GM19099 (cell line): ENCODE measurements around the gene DCT.

Experiments used
- POLR2A ChIP-seq: IDR thresholded peaks from 3 replicates; pipeline ENCODE4 v1.6.1; 2011; ENCODE audit warnings: low read depth; ENCODE audit not compliant: insufficient read length; ENCODE audit errors: extremely low read depth

DCT gene

GRCh38 chr13:94479616-94480015 is at the start of gene DCT:
TSS of gene DCT (minus strand) at chr13:94479682. CDS start at chr13:94479255, 427 bp downstream.
- TF ChIP-seq POLR2A = no peak

DNA sequence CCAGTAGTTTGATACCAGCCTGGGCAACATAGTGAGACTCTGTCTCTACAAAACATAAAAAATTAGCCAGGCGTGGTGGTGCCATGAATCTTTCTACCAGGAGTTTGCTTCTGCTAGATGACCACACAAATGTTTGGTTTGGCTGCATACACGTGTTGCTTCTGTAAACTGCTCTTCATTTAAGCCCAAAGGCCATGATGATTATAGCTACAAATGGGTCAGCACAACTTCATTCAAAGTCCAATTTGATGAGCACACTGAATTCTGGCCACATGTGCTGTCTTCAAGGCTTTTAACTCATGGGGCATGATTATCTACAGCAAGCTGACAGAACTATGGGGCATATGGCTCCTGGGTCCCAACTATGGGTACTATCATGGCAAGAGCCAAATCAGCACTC is 46.3 kb upstream of the DCT start:
- TF ChIP-seq POLR2A = no peak

DNA sequence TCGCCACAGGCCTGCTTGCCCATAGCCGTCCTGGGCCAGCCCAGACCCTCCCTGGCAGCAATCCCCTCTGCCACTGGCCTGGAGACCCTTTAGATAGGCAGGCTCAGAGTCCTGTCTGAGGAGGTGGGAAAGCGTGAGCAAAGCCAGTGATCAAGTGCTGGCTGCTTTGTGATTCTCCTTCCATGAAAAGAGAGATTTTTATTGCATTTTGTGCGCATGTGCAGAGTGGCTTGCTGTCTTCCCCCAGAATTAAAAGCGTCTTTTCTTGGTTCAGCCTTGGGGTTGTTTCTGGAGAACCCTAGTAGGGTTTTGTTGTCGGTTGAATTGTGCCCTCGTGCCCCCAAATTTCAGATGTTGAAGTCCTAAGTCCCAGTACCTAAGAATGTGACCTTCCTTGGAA is 44.9 kb upstream of the DCT start:
- no peak for TF ChIP-seq POLR2A

DNA sequence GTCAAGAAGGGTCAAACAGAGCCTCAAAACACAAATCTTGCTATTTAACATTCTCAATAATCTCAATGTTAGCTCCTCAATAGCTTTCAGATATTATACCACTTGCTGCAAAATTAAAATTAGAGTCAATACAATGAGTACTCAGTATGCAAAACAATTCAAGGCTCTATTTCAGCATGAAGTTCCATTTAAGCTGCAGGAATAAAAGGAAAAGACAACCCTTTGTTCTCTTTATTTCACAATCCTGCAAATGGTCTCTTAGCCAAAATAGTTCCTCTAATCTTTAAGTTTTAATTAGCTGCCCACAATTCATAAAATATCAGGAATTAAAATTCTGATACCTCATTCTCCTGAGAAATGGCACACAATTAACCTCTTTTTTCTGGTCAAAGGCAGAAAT is 40.5 kb upstream of the DCT start:
- TF ChIP-seq POLR2A = no peak

GRCh38 chr13:94516456-94516855 is 37.0 kb upstream of the DCT start:
- TF ChIP-seq POLR2A = no peak

- TF ChIP-seq POLR2A = no peak
These were observed 36.4 kb upstream of the DCT start for GRCh38 chr13:94515911-94516310.

GRCh38 chr13:94515374-94515773 is 35.9 kb upstream of the DCT start:
- TF ChIP-seq POLR2A = no peak

DNA sequence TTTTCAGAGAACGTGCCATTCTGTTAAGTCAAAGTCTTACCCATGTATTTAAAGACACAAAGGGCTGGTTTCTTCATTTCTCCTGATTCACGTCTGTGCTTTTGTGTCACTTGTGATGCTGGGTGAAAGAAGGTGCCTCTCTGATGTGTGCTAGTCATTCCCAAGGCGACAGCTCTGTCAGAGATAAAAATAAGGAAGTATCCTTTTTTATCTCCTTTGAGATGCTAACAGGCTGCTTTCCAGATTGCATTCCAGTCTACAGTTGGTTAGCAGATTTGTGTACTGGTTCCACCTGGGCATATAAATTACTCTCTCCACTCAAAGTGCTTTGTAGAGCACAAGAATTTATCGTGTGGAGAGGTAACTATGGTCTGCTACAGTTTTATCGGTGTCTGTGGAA is 33.5 kb upstream of the DCT start:
- no peak for TF ChIP-seq POLR2A

DNA sequence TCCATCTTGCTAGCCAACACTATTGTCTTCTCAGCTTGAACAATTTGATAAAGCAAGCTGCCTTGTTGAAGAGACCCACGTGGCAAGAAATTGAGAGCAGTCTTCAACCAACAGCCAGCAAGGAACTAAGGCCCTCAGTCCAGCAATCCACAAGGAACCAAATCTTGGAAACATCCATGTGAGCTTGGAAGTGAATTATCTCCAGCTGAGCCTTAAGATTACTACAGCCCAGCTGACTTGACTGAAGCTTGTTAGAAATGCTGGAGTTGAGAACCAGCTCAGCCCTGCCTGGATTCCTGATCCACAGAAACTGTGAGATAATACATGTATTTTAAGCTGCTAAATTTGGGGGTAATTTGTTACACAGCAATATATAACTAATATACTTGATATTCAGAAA is 26.2 kb upstream of the DCT start:
- no peak for TF ChIP-seq POLR2A

GRCh38 chr13:94503851-94504250 is 24.4 kb upstream of the DCT start:
- TF ChIP-seq POLR2A = no peak

DNA sequence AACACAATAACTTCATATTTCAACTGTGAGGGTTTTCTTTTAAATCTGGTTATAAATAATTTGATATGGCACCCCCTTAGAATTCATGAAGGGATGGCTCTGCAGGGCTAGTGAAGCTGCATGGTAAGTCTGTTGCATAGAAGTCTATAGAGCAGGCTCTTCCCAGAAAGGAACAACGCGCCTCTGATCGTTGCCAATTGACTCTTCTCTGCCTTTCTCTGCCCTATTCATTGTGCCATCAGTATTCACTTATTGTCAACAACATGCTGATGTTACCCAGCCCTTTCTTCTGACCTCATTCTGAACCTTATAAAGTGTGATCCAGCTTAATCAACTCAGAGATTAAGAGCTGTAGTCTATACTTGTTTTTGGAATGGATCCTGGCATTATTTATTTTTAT is 16.3 kb upstream of the DCT start:
- no peak for TF ChIP-seq POLR2A

DNA sequence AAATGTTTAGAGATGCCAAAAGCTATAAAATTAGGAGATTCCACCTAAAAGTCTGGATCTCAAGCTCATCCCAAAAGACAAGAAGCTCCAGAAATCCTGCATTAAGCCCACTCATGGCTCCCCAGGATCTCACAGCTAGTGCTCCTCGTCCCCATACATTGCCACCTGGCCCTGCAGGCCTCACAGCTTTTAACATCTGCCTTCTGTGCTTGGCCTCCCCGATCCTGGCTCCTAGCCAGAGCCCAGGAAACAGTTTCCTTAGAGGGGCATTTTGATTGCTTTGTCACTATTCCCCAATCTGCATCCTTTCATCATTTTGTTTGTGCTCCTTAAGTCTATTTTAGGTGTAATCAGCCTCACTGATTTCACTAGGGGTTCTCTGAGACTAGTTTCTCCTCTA is 14.5 kb upstream of the DCT start:
- TF ChIP-seq POLR2A = no peak

GRCh38 chr13:94487043-94487442 is 7.6 kb upstream of the DCT start:
- no peak for TF ChIP-seq POLR2A

DNA sequence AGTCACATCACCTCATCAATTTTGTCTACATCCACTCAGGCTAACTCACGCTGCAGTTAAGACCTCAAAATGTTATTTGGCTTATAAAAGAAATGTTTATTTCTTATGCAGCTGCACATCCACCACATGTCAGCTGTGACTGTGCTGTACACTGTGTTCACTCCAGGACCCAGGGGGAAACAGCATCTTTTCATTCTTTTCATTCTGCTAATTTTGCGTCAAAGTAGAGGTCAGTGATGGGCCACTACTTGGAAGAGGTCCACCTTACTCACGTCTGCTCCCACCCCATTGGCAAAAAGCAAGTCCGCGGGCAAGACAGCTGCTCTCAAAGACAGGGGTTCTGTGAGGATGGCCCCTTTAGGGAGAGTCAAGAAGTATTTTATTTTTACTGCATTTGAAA is 4.5 kb upstream of the DCT start:
- no peak for TF ChIP-seq POLR2A

GRCh38 chr13:94481941-94482340 is 2.5 kb upstream of the DCT start:
- no peak for TF ChIP-seq POLR2A

DNA sequence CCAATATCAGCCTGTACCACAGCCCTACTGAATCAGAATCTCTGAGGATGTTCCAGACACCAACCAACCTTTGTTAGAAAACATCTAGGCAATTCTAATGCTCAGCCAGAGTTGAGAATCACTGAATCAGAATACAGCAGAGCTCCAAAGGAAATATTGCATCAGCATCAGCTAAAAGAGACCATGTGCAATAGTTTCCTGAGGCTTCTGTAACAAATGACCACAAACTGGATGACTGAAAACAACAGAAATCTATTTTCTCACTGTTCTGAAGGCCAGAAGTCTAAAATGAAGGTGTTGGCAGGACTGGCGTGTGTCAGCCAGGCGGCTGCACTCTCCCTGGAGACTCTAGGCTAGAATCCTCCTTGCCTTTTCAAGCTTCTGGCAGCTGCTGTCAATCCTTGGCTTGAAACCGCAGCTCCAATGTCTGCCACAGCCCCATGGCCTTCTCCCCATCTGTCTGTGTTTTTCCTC is 1.2 kb upstream of the DCT start:
- no peak for TF ChIP-seq POLR2A

DNA sequence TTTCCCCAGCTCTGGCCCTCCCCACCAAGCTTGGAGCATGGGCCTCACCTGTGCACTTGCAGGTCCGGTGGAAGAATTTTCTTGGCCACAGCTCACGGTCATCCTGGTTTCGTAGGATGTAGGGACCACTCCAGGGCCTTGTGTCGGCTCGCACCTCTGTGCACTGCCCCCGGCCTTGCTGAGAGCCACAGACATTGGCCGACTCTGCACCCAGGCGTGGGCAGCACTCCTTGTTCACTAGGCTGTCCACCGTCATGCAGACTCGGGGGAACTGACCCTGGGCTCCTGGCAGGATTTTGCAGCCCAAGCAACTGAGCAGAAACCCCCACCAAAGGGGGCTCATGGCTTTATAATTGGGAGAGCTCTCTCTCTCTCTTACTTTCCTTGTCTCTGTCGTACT is 569 bp downstream of the DCT start:
- TF ChIP-seq POLR2A = no peak

DNA sequence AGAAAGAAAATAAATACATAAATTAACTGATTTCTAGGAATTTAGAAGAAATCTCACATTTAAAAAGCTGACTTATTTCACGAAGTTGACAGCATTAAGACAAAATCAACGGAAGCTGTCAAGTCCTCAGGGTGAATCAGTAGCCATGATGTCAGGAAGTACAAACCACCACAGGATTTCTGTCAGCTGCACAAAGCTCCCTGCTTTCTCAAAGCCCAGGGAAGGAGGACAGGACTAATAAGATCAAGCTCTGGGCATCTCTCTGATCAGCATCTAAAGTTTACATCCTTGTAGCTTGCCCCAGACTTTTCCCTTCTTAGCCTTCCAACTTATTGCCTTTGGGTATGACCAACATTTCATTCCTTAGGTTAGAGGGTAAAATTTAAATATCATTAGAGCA is 9.4 kb downstream of the DCT start:
- TF ChIP-seq POLR2A = no peak
